HepG2 (cell line): ENCODE data around the gene SRRT. TPM values are rescaled to one million over a fixed set of nuclear protein-coding genes. Genes with fewer than 3 reads are reported as not detected.

Experiments used
- CHCHD3 ChIP-seq: sonication (generic); formaldehyde crosslinking; IDR thresholded peaks from 2 replicates; pipeline ENCODE4 v1.8.0; 2022; ENCODE audit warnings: mild to moderate bottlenecking, missing genetic modification reagents, moderate library complexity
- GTF3A ChIP-seq: sonication (generic); formaldehyde crosslinking; conservative IDR thresholded peaks from 2 replicates; pipeline ENCODE4 v1.4.0; 2020; ENCODE audit warnings: mild to moderate bottlenecking, missing genetic modification reagents
- KDM5A ChIP-seq: fragments of 200-600 bp; sonication (generic); IDR thresholded peaks from 2 replicates; pipeline ENCODE4 v1.7.0; 2018; ENCODE audit warnings: antibody characterized with exemption, mild to moderate bottlenecking, low read length, borderline replicate concordance
- KLF13 ChIP-seq: sonication (generic); formaldehyde crosslinking; IDR thresholded peaks from 2 replicates; pipeline ENCODE4 v1.4.0; 2020; ENCODE audit warnings: mild to moderate bottlenecking, missing genetic modification reagents
- KMT2A ChIP-seq: sonication (generic); formaldehyde crosslinking; IDR thresholded peaks from 2 replicates; pipeline ENCODE4 v1.4.0; 2020; ENCODE audit warnings: missing genetic modification reagents
- MAFG ChIP-seq: sonication (generic); formaldehyde crosslinking; IDR thresholded peaks from 2 replicates; pipeline ENCODE4 v1.5.1; 2020; ENCODE audit warnings: mild to moderate bottlenecking, missing genetic modification reagents
- PLRG1 ChIP-seq: fragments of 450-650 bp; conservative IDR thresholded peaks from 2 replicates; pipeline ENCODE4 v1.6.1; 2016
- POLR2AphosphoS2 ChIP-seq: IDR thresholded peaks from 2 replicates; pipeline ENCODE4 v1.6.1; 2011; ENCODE audit warnings: low read depth, low read length, improper control_type of control experiment
- PRPF4 ChIP-seq: fragments of 200-400 bp; formaldehyde crosslinking; IDR thresholded peaks from 2 replicates; pipeline ENCODE4 v1.6.1; 2016; ENCODE audit warnings: low read length, low read depth; ENCODE audit not compliant: poor library complexity, severe bottlenecking
- SIN3A ChIP-seq: IDR thresholded peaks from 2 replicates; pipeline ENCODE4 v1.6.1; 2011; ENCODE audit warnings: low read depth, mild to moderate bottlenecking, control low read depth, low read length, borderline replicate concordance
- SKIL ChIP-seq: sonication (generic); formaldehyde crosslinking; IDR thresholded peaks from 2 replicates; pipeline ENCODE4 v1.8.0; 2022; ENCODE audit warnings: missing genetic modification reagents, mild to moderate bottlenecking, moderate library complexity, borderline replicate concordance
- STAT5B ChIP-seq: sonication (generic); formaldehyde crosslinking; IDR thresholded peaks from 2 replicates; pipeline ENCODE4 v1.4.0; 2020; ENCODE audit warnings: missing genetic modification reagents
- TEAD3 ChIP-seq: optimal IDR thresholded peaks from 2 replicates; pipeline ENCODE3; 2016; ENCODE audit warnings: borderline replicate concordance
- U2AF1 ChIP-seq: fragments of 200-400 bp; formaldehyde crosslinking; optimal IDR thresholded peaks from 2 replicates; pipeline ENCODE3; 2017; ENCODE audit warnings: mild to moderate bottlenecking, low read depth, low read length
- ZNF281 ChIP-seq: sonication (generic); formaldehyde crosslinking; IDR thresholded peaks from 2 replicates; pipeline ENCODE4 v1.4.0; 2020; ENCODE audit warnings: missing genetic modification reagents, borderline replicate concordance
- ZNF432 ChIP-seq: sonication (generic); formaldehyde crosslinking; IDR thresholded peaks from 2 replicates; pipeline ENCODE4 v1.5.0; 2020; ENCODE audit warnings: missing genetic modification reagents, mild to moderate bottlenecking, borderline replicate concordance
- ZNF562 ChIP-seq: sonication (generic); formaldehyde crosslinking; IDR thresholded peaks from 2 replicates; pipeline ENCODE4 v1.8.0; 2022; ENCODE audit warnings: missing genetic modification reagents, borderline replicate concordance
- ZSCAN22 ChIP-seq: sonication (generic); formaldehyde crosslinking; IDR thresholded peaks from 2 replicates; pipeline ENCODE4 v1.4.0; 2020; ENCODE audit warnings: mild to moderate bottlenecking, missing genetic modification reagents
- polyA plus RNA-seq, 8 experiments: library from polyadenylated mRNA; depleted of rRNA in 3 of 8; stranded (reverse) in 7 of 8; unstranded in 1 of 8; fragments of >200 nt; fragmentation: Illumina TruSeq in 4 of 8; extraction: Trizol in 4 of 8; gene quantifications; 2 replicates each; pipeline versions ENCODE4 v1.2.1 to v1.2.3, GENCODE V29; 2011 to 2016; ENCODE audit warnings: low read depth in 4 of 8, missing spikeins in 1 of 8, mixed read lengths in 1 of 8; ENCODE audit not compliant: insufficient read depth in 1 of 8
- total RNA-seq, 5 experiments: library from RNA; depleted of rRNA; stranded (reverse); fragments of >200 nt; fragmentation: Illumina TruSeq; extraction: Trizol; gene quantifications; 2 replicates each; pipeline ENCODE4 v1.2.3, GENCODE V29; 2016; ENCODE audit warnings: low read depth in 1 of 5
- TF ChIP-seq, protein P1 (sequence below): sonication (generic); formaldehyde crosslinking; IDR thresholded peaks from 2 replicates; pipeline ENCODE4 v1.9.0; 2021; ENCODE audit warnings: missing genetic modification reagents, borderline replicate concordance
- TF ChIP-seq, protein P2 (sequence below): sonication (generic); formaldehyde crosslinking; IDR thresholded peaks from 2 replicates; pipeline ENCODE4 v1.5.1; 2020; ENCODE audit warnings: missing genetic modification reagents, mild to moderate bottlenecking, borderline replicate concordance

SRRT gene
- total and polyA plus RNA-seq, 2 of the 13 experiments (the other 11 are each of a cell fraction or from before 2014, with no cell fraction given): 26.2 to 106 TPM

GRCh38 chr7:100852048-100852872 is 22.6 kb upstream of the SRRT start, which contains the start of gene SLC12A9 (continued):
- 0 out of 2 replicates have a peak, but pooled peaks have one; percentile 51 for TF ChIP-seq ZNF281
- TF ChIP-seq KMT2A (CRISPR knock-in tag): 0 out of 2 replicates have a peak, but pooled peaks have one; percentile 14
- TF ChIP-seq PRPF4: no peak
- no peak; the same call in 1 of the 2 replicates for TF ChIP-seq KLF13 (CRISPR knock-in tag)
- no peak for TF ChIP-seq GTF3A (CRISPR knock-in tag)
- no peak for TF ChIP-seq TEAD3 (CRISPR knock-in tag)
- TF ChIP-seq, protein P1, sequence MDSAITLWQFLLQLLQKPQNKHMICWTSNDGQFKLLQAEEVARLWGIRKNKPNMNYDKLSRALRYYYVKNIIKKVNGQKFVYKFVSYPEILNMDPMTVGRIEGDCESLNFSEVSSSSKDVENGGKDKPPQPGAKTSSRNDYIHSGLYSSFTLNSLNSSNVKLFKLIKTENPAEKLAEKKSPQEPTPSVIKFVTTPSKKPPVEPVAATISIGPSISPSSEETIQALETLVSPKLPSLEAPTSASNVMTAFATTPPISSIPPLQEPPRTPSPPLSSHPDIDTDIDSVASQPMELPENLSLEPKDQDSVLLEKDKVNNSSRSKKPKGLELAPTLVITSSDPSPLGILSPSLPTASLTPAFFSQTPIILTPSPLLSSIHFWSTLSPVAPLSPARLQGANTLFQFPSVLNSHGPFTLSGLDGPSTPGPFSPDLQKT (CRISPR knock-in tag): no peak
- no peak for TF ChIP-seq CHCHD3
- TF ChIP-seq ZSCAN22 (CRISPR knock-in tag): no peak
- TF ChIP-seq POLR2AphosphoS2: no peak
- TF ChIP-seq SKIL: no peak
- TF ChIP-seq ZNF432 (CRISPR knock-in tag): no peak
- no peak for TF ChIP-seq STAT5B (CRISPR knock-in tag)
- no peak for TF ChIP-seq ZNF562 (CRISPR knock-in tag)
- TF ChIP-seq, protein P2, sequence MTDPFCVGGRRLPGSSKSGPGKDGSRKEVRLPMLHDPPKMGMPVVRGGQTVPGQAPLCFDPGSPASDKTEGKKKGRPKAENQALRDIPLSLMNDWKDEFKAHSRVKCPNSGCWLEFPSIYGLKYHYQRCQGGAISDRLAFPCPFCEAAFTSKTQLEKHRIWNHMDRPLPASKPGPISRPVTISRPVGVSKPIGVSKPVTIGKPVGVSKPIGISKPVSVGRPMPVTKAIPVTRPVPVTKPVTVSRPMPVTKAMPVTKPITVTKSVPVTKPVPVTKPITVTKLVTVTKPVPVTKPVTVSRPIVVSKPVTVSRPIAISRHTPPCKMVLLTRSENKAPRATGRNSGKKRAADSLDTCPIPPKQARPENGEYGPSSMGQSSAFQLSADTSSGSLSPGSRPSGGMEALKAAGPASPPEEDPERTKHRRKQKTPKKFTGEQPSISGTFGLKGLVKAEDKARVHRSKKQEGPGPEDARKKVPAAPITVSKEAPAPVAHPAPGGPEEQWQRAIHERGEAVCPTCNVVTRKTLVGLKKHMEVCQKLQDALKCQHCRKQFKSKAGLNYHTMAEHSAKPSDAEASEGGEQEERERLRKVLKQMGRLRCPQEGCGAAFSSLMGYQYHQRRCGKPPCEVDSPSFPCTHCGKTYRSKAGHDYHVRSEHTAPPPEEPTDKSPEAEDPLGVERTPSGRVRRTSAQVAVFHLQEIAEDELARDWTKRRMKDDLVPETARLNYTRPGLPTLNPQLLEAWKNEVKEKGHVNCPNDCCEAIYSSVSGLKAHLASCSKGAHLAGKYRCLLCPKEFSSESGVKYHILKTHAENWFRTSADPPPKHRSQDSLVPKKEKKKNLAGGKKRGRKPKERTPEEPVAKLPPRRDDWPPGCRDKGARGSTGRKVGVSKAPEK (CRISPR knock-in tag): 0 out of 2 replicates have a peak, but pooled peaks have one; percentile 27
- TF ChIP-seq U2AF1: no peak
- no peak for TF ChIP-seq PLRG1
- TF ChIP-seq KDM5A: peak; percentile 91
- no peak for TF ChIP-seq MAFG (CRISPR knock-in tag)
- peak; percentile 89; the same call in 1 of the 2 replicates for TF ChIP-seq SIN3A
- TF ChIP-seq, all 625 proteins: peak for 182
